GM12801 (cell line): ENCODE data around the gene RPP25.

Experiments used
- TF ChIP-seq, protein P1 (sequence below): IDR thresholded peaks from one replicate; pipeline ENCODE4 v1.5.1; 2011; ENCODE audit warnings: control low read depth; ENCODE audit not compliant: insufficient read length; ENCODE audit errors: extremely low read depth

RPP25 gene

GRCh38 chr15:74995182-74995778, 38.7 kb upstream of the RPP25 start, which contains the start of gene SCAMP5:
Gene SCAMP5, plus strand, starts transcription at chr15:74995563. Its CDS starts 16,277 bp downstream, at chr15:75011840.
- TF ChIP-seq, protein P1, sequence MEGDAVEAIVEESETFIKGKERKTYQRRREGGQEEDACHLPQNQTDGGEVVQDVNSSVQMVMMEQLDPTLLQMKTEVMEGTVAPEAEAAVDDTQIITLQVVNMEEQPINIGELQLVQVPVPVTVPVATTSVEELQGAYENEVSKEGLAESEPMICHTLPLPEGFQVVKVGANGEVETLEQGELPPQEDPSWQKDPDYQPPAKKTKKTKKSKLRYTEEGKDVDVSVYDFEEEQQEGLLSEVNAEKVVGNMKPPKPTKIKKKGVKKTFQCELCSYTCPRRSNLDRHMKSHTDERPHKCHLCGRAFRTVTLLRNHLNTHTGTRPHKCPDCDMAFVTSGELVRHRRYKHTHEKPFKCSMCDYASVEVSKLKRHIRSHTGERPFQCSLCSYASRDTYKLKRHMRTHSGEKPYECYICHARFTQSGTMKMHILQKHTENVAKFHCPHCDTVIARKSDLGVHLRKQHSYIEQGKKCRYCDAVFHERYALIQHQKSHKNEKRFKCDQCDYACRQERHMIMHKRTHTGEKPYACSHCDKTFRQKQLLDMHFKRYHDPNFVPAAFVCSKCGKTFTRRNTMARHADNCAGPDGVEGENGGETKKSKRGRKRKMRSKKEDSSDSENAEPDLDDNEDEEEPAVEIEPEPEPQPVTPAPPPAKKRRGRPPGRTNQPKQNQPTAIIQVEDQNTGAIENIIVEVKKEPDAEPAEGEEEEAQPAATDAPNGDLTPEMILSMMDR: no peak

DNA sequence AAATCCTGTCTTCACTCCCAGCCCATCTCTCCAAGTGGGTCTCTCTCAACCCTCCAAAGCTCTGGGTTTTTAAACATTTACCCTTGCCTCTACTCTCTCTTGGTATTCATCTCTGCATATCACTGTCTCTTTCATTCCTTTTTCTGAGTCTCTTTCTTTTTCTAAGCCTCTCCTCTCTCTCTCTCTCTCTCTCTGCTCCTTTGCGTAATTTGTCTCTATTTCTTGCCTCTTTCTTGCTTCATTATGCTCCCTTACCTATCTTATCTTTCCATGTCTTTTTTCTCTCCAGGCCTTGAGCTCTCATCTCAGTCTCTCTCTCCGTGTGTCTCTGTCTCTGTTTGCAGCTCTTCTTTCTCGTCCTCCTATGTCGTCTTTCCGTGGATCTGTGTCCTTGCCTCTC, 38.1 kb upstream of the RPP25 start:
- TF ChIP-seq, protein P1: no peak

DNA sequence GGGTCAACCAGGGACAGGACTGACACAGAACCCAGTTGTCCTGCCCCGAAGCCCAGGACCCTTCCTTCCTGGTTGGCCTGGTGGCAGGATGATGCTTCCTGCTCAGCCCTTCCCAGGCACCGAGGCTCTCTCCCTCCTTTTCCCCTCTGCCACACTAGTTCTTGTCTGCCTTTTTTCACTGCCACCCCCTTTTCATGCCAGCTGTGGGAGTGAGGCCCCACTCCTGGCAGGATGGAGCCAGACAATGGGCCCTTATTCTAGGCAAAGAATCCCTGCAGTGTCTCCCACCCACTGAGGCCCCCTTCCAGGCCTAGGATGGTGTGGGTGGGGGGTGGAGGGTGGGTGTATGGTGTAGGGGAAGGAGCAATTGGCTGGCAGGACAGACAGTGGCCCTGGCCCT, 37.7 kb upstream of the RPP25 start:
- TF ChIP-seq, protein P1: no peak

GRCh38 chr15:74992619-74993018, 36.0 kb upstream of the RPP25 start:
- TF ChIP-seq, protein P1: no peak

DNA sequence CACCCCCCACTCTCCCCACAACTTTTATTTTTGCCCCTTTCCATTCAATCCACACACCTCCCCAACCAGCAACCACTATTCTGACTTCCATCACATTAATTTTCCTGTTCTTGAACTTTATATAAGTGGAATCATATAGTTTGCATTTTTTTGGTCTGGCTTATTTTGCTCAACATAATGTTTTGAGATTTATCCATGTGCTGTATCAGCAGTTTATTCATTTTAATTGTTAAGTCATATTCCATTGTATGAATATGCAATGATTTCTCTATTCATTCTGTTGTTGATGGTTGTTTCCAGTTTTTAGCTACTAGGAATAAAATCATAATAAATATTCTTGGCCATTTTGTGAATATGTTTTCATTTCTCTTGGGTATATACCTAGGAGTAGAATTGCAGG, 33.0 kb upstream of the RPP25 start:
- TF ChIP-seq, protein P1: no peak

- TF ChIP-seq, protein P1: no peak
Measured at GRCh38 chr15:74988007-74988800, 31.6 kb upstream of the RPP25 start.

DNA sequence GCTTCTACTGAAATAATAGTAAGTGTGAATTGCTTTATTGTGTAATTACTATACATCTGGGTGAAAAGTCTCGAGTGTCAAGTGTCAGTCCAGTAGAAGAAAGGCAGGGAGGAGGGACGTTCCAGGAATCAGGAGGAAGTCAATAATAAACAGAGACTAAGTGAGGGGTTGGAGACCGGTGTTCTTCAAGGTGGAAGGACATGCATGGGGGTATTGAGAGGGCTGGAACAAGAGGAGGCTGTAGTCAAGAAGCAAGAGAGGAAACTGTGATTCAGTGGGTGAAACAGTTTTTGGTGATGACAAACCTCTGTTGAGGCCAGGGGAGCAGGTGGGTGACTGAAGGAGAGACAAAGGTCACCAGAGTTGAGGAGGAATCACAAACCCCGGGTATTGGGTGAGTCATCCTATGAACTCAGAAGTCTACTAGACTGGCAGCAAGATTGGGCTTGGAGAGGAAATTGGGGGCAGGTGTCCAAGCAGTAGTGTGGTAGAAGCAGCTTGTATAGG, 27.2 kb upstream of the RPP25 start:
- TF ChIP-seq, protein P1: no peak
